Upper lobe of left lung (tissue), 6 donors: ENCODE measurements around the gene RAP1A. TPM values are rescaled to one million over a fixed set of nuclear protein-coding genes. Genes with fewer than 3 reads are reported as not detected.

Source experiments
- ATAC-seq, 2 donors: fragments of 200-7000 bp; cut with Tn5 transposase; one replicate each; pipeline ENCODE4 v1.9.1; 2022; ENCODE audit warnings: mild to moderate bottlenecking in 2 of 2, moderate library complexity in 2 of 2; ENCODE audit not compliant: low FRiP score in 2 of 2
- DNase-seq, 2 donors: peaks; one replicate each; pipeline ENCODE4 v3.0.0-alpha.2; 2019 to 2020
- H3K27ac ChIP-seq, 4 donors: fragments of 200-600 bp; sonication (generic); one replicate each; pipeline ENCODE4 v1.5.1; 2016 to 2019
- H3K27me3 ChIP-seq, 4 donors: fragments of 200-600 bp; sonication (generic); one replicate each; pipeline ENCODE4 v1.5.1; 2017 to 2019
- H3K36me3 ChIP-seq, 4 donors: fragments of 200-600 bp; sonication (generic); one replicate each; pipeline ENCODE4 v1.5.1; 2016 to 2019
- H3K4me1 ChIP-seq, 4 donors: fragments of 200-600 bp; sonication (generic); one replicate each; pipeline ENCODE4 v1.5.1; 2018 to 2019
- H3K4me3 ChIP-seq, 4 donors: fragments of 200-600 bp; sonication (generic); one replicate each; pipeline ENCODE4 v1.5.1; 2017 to 2019; ENCODE audit warnings: mild to moderate bottlenecking in 2 of 4, moderate library complexity in 1 of 4
- H3K9me3 ChIP-seq, 4 donors: fragments of 200-600 bp; sonication (generic); one replicate each; pipeline ENCODE4 v1.5.1; 2018 to 2019
- CTCF ChIP-seq, 6 experiments: fragments of 450-650 bp in 4 of 6; fragments of 200-600 bp in 2 of 6; sonication (generic) in 2 of 6; IDR thresholded peaks; one replicate each; pipeline ENCODE4 v1.5.1; 2016 to 2019; ENCODE audit warnings: antibody characterized with exemption in 6 of 6
- EP300 ChIP-seq, 4 donors: sonication (generic); formaldehyde crosslinking; IDR thresholded peaks; one replicate each; pipeline ENCODE4 v1.5.1; 2017; ENCODE audit warnings: antibody characterized with exemption in 4 of 4, control low read depth in 2 of 4
- POLR2A ChIP-seq, 4 donors: fragments of 450-650 bp; IDR thresholded peaks; one replicate each; pipeline ENCODE4 v1.5.1; 2016 to 2017; ENCODE audit warnings: antibody characterized with exemption in 4 of 4, mild to moderate bottlenecking in 2 of 4
- POLR2AphosphoS5 ChIP-seq, 2 donors: sonication (generic); formaldehyde crosslinking; IDR thresholded peaks; one replicate each; pipeline ENCODE4 v1.5.1; 2017; ENCODE audit warnings: antibody characterized with exemption in 2 of 2
- WGBS, 2 donors: methylation state at CpG; one replicate each; pipeline ENCODE4 v1.1.5; 2017 to 2018; 5-methylcytosine and 5-hydroxymethylcytosine counted together
- total RNA-seq, 6 donors: library from RNA; depleted of rRNA in 4 of 6; stranded (reverse); fragments of >200 nt in 4 of 6; gene quantifications; one replicate each; pipeline versions ENCODE4 v1.1.0 to v1.2.1, GENCODE V29; 2016 to 2021
- donor health status: DM: no; HTN: no; CAD: no; lungs with moderate emphysema.
- donor health status: DM: no; HTN: yes; CAD: no; lungs with severe emphysema.

Gene RAP1A
- total RNA-seq, 6 donors from 2014 or later = 16.8 to 115 (median 82.6) TPM

DNA sequence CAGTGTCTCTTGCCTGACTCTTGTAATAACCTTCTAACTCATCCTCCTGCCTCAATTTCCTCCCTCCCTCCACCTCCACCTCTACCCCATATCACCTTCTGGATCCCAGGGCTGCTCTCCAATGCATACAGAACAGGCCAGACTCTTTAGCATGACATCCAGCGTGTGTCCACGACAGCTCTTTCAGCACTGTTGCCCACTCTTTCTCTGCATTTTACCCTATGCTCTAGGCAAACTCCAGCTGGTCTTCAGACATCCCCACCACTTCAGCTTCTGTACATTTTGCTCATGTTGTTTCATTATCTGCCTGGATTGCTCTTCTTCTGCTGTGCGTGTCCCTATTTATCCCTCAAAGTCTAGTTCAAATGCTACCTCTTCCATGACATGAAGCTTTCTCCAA is 114.8 kb downstream of the RAP1A start:
- ATAC-seq (no peak), DNase-seq (no peak)
- 75 to 78% methylated on average over 3 of the region's 3 CpGs for WGBS, 2 donors
- H3K27me3 ChIP-seq = no peaks in the 10 kb centered on the region
- no peaks in the 10 kb centered on the region for H3K9me3 ChIP-seq
- H3K4me3 ChIP-seq = no peak overlapping the region
- peak overlapping the region; percentile 66 to 87 (median 79) for H3K27ac ChIP-seq
- H3K4me1 ChIP-seq = peaks cover 35 to 46% (median 38%) of the 10 kb centered on the region in 4 donors
- H3K36me3 ChIP-seq = no peaks in the 10 kb centered on the region
- TF ChIP-seq CTCF (IDR thresholded peaks at IDR 0.05) = no peak
- no peak for TF ChIP-seq POLR2AphosphoS5 (IDR thresholded peaks at IDR 0.05)
- TF ChIP-seq POLR2A (IDR thresholded peaks at IDR 0.05) = no peak
- no peak for TF ChIP-seq EP300 (IDR thresholded peaks at IDR 0.05)

GRCh38 chr1:111734856-111735255 is 115.3 kb downstream of the RAP1A start:
- no peak overlapping the region for H3K4me3 ChIP-seq
- H3K4me1 ChIP-seq = peaks cover 37 to 51% (median 41%) of the 10 kb centered on the region in 4 donors
- no peak for ATAC-seq
- DNase-seq = no peak
- no peaks in the 10 kb centered on the region for H3K9me3 ChIP-seq
- no peaks in the 10 kb centered on the region for H3K27me3 ChIP-seq
- TF ChIP-seq POLR2A (IDR thresholded peaks at IDR 0.05) = no peak
- no peak for TF ChIP-seq EP300 (IDR thresholded peaks at IDR 0.05)
- TF ChIP-seq CTCF (IDR thresholded peaks at IDR 0.05) = no peak
- TF ChIP-seq POLR2AphosphoS5 (IDR thresholded peaks at IDR 0.05) = no peak
- no peaks in the 10 kb centered on the region for H3K36me3 ChIP-seq
- H3K27ac ChIP-seq = peak overlapping the region in 3 of 4 donors; percentile 74 to 87 (median 84)
- WGBS, 2 donors = 85 to 90% methylated on average over 3 of the region's 3 CpGs

- DNase-seq = no peak
- H3K4me1 ChIP-seq = peaks cover 40 to 55% (median 44%) of the 10 kb centered on the region in 4 donors
- WGBS, 2 donors = 87% methylated on average over 4 of the region's 4 CpGs
- H3K9me3 ChIP-seq = no peaks in the 10 kb centered on the region
- ATAC-seq = no peak
- no peak overlapping the region for H3K27ac ChIP-seq
- TF ChIP-seq EP300 (IDR thresholded peaks at IDR 0.05) (no peak), CTCF (IDR thresholded peaks at IDR 0.05) (no peak), POLR2AphosphoS5 (IDR thresholded peaks at IDR 0.05) (no peak), POLR2A (IDR thresholded peaks at IDR 0.05) (no peak)
- no peaks in the 10 kb centered on the region for H3K36me3 ChIP-seq
- no peak overlapping the region for H3K4me3 ChIP-seq
- no peaks in the 10 kb centered on the region for H3K27me3 ChIP-seq
These were observed 115.7 kb downstream of the RAP1A start for GRCh38 chr1:111735321-111735720.

DNA sequence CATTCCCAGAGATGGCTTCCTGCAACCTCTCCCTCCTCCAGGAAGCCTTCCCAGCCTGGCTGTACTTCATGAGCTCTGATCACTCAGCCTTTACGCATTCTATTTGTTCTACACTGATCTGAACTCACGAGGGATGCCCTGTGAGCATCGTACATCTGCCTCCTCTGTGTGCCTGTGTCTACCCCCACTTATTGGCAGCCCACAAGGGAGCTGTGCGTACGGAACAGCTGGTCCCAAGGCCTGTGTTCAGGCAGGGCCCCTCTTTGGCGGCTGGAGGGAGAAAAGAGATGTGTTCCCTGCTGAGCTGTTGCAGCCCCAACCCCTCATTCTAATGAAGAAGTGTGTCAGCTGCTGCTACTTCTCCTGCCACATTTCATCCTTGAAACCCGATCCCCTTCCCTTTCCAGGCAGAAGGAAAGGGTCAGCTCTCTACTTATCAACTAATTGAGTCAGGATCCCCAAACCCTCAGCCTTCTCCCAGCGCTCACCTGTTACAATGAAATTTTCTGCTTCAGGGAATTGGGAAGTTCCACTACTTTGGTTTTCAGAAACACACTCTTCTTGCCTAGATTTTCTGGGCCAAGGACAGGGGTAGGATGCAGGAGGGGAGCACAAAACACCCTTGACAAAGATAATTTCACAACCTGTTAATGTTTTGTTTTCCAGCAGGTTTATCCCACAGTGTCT is 116.4 kb downstream of the RAP1A start:
- Histone ChIP-seq H3K27ac (no peak overlapping the region), H3K27me3 (no peaks in the 10 kb centered on the region), H3K9me3 (no peaks in the 10 kb centered on the region), H3K4me1 (peaks cover 40 to 59% (median 46%) of the 10 kb centered on the region in 4 donors), H3K4me3 (peak overlapping the region in 1 of 4 donors; percentile 8), H3K36me3 (no peaks in the 10 kb centered on the region)
- TF ChIP-seq POLR2AphosphoS5 (IDR thresholded peaks at IDR 0.05) (peak in 1 of 2 donors; percentile 16), CTCF (IDR thresholded peaks at IDR 0.05) (no peak)
- DNase-seq (no peak), ATAC-seq (no peak)
- WGBS, 2 donors = 77 to 84% methylated on average over 7 to 8 of the region's 8 CpGs
